ENCODE measurements around the gene GLTP. TPM values are rescaled to one million over a fixed set of nuclear protein-coding genes. Genes with fewer than 3 reads are reported as not detected.

The GLTP gene
- total and polyA plus RNA-seq, 2 donors from 2014 or later: 45.9 to 56.4 TPM

GRCh38 chr12:109883461-109883860 lies 3.1 kb upstream of the GLTP start:
- intact Hi-C loops (cut with DNase I): no loop called here

DNA sequence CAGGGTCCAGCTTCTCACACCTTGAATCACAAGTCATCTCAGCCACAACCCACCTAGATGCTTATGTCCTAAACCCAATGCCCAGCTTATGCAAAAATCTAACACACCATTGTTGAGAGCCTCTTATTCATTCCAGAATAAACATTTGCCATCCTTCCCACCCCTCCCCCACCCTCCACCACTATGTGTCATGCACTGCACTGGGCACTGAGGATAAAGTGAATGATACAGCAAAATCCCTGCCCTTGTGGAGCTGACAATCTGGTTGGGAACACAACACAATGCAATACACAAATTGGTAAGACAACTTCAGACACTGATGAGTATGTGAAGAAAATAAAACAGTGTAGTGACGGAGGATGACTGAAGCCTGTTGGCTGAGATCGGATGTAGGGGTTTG lies 1.4 kb upstream of the GLTP start:
- Histone ChIP-seq H3K9me3 (ENCODE audit: control insufficient read depth in 2 of 3, insufficient read depth in 1 of 3, low read length in 3 of 3) (no peaks in the 10 kb centered on the region), H3K4me3 (ENCODE audit: low read length in 3 of 3) (no peak overlapping the region), H3K36me3 (ENCODE audit: control insufficient read depth in 2 of 3, insufficient read depth in 3 of 3, low read length in 3 of 3) (no peaks in the 10 kb centered on the region), H3K4me1 (ENCODE audit: control insufficient read depth in 2 of 3, insufficient read depth in 2 of 3, low read depth in 1 of 3, low read length in 3 of 3) (peaks cover 0 to 16% (median 13%) of the 10 kb centered on the region in 3 donors), H3K27me3 (ENCODE audit: control insufficient read depth, insufficient read depth, low read length) (no peaks in the 10 kb centered on the region), H3K27ac (ENCODE audit: low read depth in 2 of 2, low read length in 2 of 2) (no peak overlapping the region), H3K9ac (ENCODE audit: low read length in 3 of 3) (no peak overlapping the region)
- intact Hi-C loops (cut with DNase I): no loop called here
- no peak for DNase-seq
- no peak for TF ChIP-seq CTCF (IDR thresholded peaks at IDR 0.05; ENCODE audit: borderline replicate concordance, extremely low read depth, insufficient read depth)
- FAIRE-seq: no peak

More at GRCh38 chr12:109883461-109883860, 3.1 kb upstream of the GLTP start:
- Histone ChIP-seq H3K27ac (ENCODE audit: low read depth in 2 of 2, low read length in 2 of 2) (no peak overlapping the region), H3K36me3 (ENCODE audit: control insufficient read depth in 2 of 3, insufficient read depth in 3 of 3, low read length in 3 of 3) (no peaks in the 10 kb centered on the region), H3K27me3 (ENCODE audit: control insufficient read depth, insufficient read depth, low read length) (no peaks in the 10 kb centered on the region), H3K4me3 (ENCODE audit: low read length in 3 of 3) (no peak overlapping the region), H3K4me1 (ENCODE audit: control insufficient read depth in 2 of 3, insufficient read depth in 2 of 3, low read depth in 1 of 3, low read length in 3 of 3) (peaks cover 0 to 13% (median 8%) of the 10 kb centered on the region in 3 donors), H3K9me3 (ENCODE audit: control insufficient read depth in 2 of 3, insufficient read depth in 1 of 3, low read length in 3 of 3) (no peaks in the 10 kb centered on the region), H3K9ac (ENCODE audit: low read length in 3 of 3) (no peak overlapping the region)
- no peak for FAIRE-seq
- no peak for TF ChIP-seq CTCF (IDR thresholded peaks at IDR 0.05; ENCODE audit: borderline replicate concordance, extremely low read depth, insufficient read depth)
- DNase-seq: no peak

DNA sequence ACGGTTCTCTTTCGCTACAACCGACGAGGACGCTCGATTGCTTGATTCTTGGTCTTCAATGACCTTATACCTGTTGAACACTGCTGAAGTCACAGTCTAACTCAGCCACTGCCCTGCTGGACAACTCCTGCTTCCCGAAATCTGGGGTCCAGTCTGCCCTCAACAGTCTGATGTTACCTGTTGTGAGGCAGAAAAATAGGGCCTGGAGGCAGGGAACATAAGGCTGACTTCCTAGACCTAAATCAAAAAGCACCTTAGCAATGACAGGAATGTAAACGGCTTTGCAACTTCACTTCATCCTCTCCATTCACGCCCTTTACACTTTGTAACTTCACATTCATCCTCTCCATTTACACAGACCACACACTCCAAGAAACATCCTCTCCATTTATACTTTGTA lies 597 bp upstream of the GLTP start:
- Histone ChIP-seq H3K9ac (ENCODE audit: low read length in 3 of 3) (peak overlapping the region; percentile 44 to 80 (median 76)), H3K9me3 (ENCODE audit: control insufficient read depth in 2 of 3, insufficient read depth in 1 of 3, low read length in 3 of 3) (no peaks in the 10 kb centered on the region), H3K36me3 (ENCODE audit: control insufficient read depth in 2 of 3, insufficient read depth in 3 of 3, low read length in 3 of 3) (no peaks in the 10 kb centered on the region), H3K4me1 (ENCODE audit: control insufficient read depth in 2 of 3, insufficient read depth in 2 of 3, low read depth in 1 of 3, low read length in 3 of 3) (peaks cover 0 to 16% (median 13%) of the 10 kb centered on the region in 3 donors), H3K4me3 (ENCODE audit: low read length in 3 of 3) (peak overlapping the region; percentile 58 to 73 (median 72)), H3K27me3 (ENCODE audit: control insufficient read depth, insufficient read depth, low read length) (no peaks in the 10 kb centered on the region), H3K27ac (ENCODE audit: low read depth in 2 of 2, low read length in 2 of 2) (no peak overlapping the region)
- FAIRE-seq: no peak
- TF ChIP-seq CTCF (IDR thresholded peaks at IDR 0.05; ENCODE audit: borderline replicate concordance, extremely low read depth, insufficient read depth): no peak
- intact Hi-C loops (cut with DNase I): no loop called here
- DNase-seq: peak in 2 of 5 donors; percentile 19 to 27

Measured in kidney (tissue), 14 donors.